Activated CD4-positive, alpha-beta T cell treated with anti-CD3 and anti-CD28 coated beads, Interleukin-2, amount 10 ng/mL, durations not matched to agents 24 days and 14 days (primary cell): ENCODE data around the gene PRAMEF10. TPM values are rescaled to one million over a fixed set of nuclear protein-coding genes. Genes with fewer than 3 reads are reported as not detected.
"Not testable (repeated sequence)": the region's sequence is repeated elsewhere in the genome, so short reads cannot be mapped to it uniquely, and the experiment has no call there.

Experiments used
- DNase-seq: peaks from one replicate; pipeline ENCODE4 v3.0.0; 2022
- H3K27ac Mint-ChIP-seq: one replicate; pipeline ENCODE4 v1.8.0; 2022; ENCODE audit warnings: mild to moderate bottlenecking, mixed read lengths
- H3K27me3 Mint-ChIP-seq: one replicate; pipeline ENCODE4 v1.8.0; 2022; ENCODE audit warnings: mixed read lengths
- H3K36me3 Mint-ChIP-seq: one replicate; pipeline ENCODE4 v1.8.0; 2022; ENCODE audit warnings: low read depth, mild to moderate bottlenecking, mixed read lengths
- H3K4me1 Mint-ChIP-seq: one replicate; pipeline ENCODE4 v1.8.0; 2021; ENCODE audit warnings: mixed read lengths
- H3K4me3 Mint-ChIP-seq: one replicate; pipeline ENCODE4 v1.8.0; 2022; ENCODE audit warnings: mild to moderate bottlenecking, moderate library complexity, mixed read lengths
- H3K9me3 Mint-ChIP-seq: one replicate; pipeline ENCODE4 v1.8.0; 2021; ENCODE audit warnings: mixed read lengths
- intact Hi-C: fragments of 100-400 bp; cut with micrococcal nuclease; formaldehyde crosslinking; loops from one replicate; pipeline ENCODE4 v1.15.1; 2023
- total RNA-seq: library from RNA; stranded (reverse); gene quantifications from 2 replicates; pipeline ENCODE4 v1.2.3, GENCODE V29; 2022

Gene PRAMEF10, protein sequence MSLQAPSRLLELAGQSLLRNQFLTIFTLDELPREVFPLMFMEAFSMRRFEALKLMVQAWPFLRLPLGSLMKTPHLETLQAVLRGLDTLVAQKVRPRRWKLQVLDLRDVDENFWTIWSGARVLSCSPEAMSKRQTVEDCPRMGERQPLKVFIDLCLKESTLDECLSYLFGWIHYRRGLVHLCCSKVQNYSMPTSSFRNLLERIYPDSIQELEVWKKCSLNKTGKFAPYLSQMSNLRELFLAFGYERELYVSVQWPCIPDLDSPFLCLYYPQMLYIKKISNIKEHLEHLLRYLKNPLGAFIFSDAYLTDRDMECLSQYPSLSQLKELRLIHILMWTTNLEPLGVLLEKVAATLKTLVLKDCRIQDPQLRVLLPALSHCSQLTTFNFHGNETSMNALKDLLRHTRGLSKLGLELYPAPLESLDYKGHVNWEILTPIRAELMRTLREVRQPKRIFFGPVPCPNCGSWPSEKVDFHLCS
- total RNA-seq, result not detected in 2 replicates

DNA sequence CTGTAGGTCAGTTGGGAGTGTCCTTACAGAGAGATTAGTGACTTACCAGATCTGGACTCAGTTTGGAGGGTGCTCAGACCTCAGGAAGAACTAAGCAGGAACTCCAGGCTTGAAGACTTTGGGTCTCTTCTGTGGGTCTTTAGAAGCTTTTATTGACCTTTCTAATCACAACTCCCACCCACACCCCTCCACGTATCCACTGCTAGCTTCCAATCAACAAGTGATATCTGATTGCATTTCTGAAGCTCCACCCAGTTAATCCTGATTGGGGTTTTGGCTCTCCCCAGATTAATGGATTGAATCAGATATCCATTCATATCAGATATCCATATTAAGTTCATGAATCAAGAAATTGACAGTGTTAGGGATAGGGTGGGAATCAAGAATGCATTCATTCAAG, at the start of gene PRAMEF10:
PRAMEF10 (minus strand) TSS at position 101 of the 400 bp plus-strand sequence. CDS start 2,423 bp downstream, outside the sequence.
- H3K27ac Mint-ChIP-seq, DNase-seq, H3K27me3 Mint-ChIP-seq, intact Hi-C loops, H3K4me3 Mint-ChIP-seq, H3K36me3 Mint-ChIP-seq, H3K4me1 Mint-ChIP-seq, H3K9me3 Mint-ChIP-seq: not testable (repeated sequence)

- H3K4me1 Mint-ChIP-seq, H3K27ac Mint-ChIP-seq, H3K36me3 Mint-ChIP-seq, H3K27me3 Mint-ChIP-seq, intact Hi-C loops, H3K4me3 Mint-ChIP-seq, H3K9me3 Mint-ChIP-seq, DNase-seq: not testable (repeated sequence)
These were observed 49.4 kb upstream of the PRAMEF10 start, which contains the start of gene PRAMEF6 for GRCh38 chr1:12947480-12947879. TSS of gene PRAMEF6 (minus strand) at chr1:12947580. CDS start at chr1:12942518, 5,062 bp downstream.

DNA sequence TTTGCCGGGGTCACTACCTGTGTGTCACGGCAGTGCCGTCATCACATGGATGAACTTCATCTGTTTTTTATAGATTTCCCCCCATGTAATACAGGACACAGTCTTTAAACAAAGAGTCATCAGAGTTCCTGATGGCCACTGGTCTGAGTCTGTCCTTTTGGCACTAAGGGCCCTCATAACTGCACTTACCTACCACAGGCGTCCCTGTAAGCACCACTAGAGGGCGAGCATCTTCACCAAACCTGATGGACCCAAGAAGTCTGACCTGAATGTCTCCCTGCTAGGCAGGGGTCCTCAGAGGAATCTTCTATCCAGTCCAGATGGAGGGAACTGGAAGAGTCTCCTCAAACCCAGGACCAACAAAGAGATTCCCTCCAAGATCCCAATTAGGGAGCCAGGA, 26.3 kb upstream of the PRAMEF10 start:
- intact Hi-C loops, H3K36me3 Mint-ChIP-seq, H3K4me3 Mint-ChIP-seq, H3K9me3 Mint-ChIP-seq, H3K27ac Mint-ChIP-seq, H3K4me1 Mint-ChIP-seq, H3K27me3 Mint-ChIP-seq, DNase-seq: not testable (repeated sequence)

DNA sequence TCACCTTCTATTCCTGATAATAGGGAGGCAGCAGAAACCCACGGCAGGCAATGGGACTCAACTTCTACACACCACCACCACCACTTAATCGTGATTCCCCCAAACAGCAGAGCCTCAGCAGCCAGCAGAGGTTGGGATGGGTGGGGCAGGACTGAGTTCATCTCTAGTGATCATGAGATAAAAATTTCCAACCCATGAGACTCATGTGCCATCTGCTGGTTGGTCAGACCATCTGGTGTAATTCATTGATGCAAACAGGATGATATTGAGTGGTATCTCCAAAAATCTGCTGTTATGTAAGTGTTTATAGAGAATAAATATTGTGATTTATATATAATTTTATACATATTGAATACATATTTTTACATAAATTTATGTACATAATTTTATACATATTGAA, 23.7 kb upstream of the PRAMEF10 start:
- H3K27me3 Mint-ChIP-seq, intact Hi-C loops, DNase-seq, H3K36me3 Mint-ChIP-seq, H3K27ac Mint-ChIP-seq, H3K4me3 Mint-ChIP-seq, H3K4me1 Mint-ChIP-seq, H3K9me3 Mint-ChIP-seq: not testable (repeated sequence)

DNA sequence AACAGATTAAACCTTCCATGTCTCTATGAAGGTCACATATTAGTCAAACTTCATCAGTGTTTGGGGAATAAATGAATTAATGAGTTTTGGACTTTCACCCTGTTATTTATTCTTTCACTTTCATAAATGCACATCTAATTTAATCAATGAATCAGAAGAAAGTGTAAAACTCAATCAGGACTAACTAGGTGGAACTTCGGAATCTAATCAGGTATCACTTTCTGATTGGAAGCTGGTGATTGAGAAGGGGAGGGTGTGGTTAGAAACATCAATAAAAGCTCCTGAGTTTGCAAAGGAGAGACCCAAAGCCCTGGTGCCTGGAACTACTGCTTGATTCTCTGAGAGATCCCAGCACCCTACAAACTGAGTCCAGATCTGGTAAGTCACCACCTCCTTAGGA, 18.2 kb upstream of the PRAMEF10 start, which contains the start of gene PRAMEF7:
PRAMEF7 (plus strand) TSS at position 301 of the 400 bp plus-strand sequence. CDS start 1,083 bp downstream, outside the sequence.
- H3K4me3 Mint-ChIP-seq, H3K4me1 Mint-ChIP-seq, H3K36me3 Mint-ChIP-seq, intact Hi-C loops, H3K27me3 Mint-ChIP-seq, H3K9me3 Mint-ChIP-seq, H3K27ac Mint-ChIP-seq, DNase-seq: not testable (repeated sequence)

- H3K27me3 Mint-ChIP-seq, H3K36me3 Mint-ChIP-seq, DNase-seq, intact Hi-C loops, H3K4me3 Mint-ChIP-seq, H3K27ac Mint-ChIP-seq, H3K9me3 Mint-ChIP-seq, H3K4me1 Mint-ChIP-seq: not testable (repeated sequence)
These were observed 5.9 kb upstream of the PRAMEF10 start for GRCh38 chr1:12903793-12904572.

DNA sequence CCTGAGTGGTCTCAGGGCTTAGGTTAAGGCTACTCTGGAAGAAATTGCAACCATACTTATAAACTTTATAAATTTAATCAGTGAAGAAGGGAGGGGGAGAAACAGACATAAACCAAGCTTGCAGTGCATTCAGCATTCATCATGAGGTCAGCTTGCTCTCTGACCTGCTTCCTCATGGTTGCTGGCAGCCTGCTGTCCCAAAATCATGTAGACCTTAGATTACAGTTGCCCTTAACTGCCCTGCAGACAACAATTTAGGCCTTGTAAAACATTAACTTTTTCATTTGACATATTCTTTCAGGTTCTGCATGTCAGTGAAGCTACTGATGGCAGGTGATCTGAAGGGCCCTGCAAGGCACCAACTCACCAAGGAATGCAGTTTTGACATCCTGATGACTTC, 1.1 kb upstream of the PRAMEF10 start:
- H3K4me3 Mint-ChIP-seq, H3K27me3 Mint-ChIP-seq, H3K27ac Mint-ChIP-seq, H3K9me3 Mint-ChIP-seq, intact Hi-C loops, H3K36me3 Mint-ChIP-seq, DNase-seq, H3K4me1 Mint-ChIP-seq: not testable (repeated sequence)

DNA sequence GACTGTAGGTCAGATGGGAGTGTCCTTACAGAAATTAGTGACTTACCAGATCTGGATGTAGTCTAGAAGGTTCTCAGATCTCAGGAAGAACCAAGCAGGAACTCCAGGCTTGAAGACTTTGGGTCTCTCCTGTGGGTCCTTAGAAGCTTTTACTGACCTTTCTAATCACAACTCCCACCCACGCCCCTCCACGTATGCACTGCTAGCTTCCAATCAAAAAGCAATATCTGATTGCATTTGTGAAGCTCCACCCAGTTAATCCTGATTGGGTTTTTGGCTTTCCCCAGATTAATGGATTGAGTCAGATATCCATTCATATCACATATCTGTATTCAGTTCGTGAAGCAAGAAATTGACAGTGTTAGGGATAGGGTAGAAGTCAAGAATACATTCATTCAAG, 12.0 kb downstream of the PRAMEF10 start, which contains the start of gene PRAMEF4:
PRAMEF4 (minus strand) TSS at position 101 of the 400 bp plus-strand sequence. CDS start 2,807 bp downstream, outside the sequence.
- H3K4me1 Mint-ChIP-seq, DNase-seq, H3K4me3 Mint-ChIP-seq, H3K9me3 Mint-ChIP-seq, H3K27ac Mint-ChIP-seq, H3K27me3 Mint-ChIP-seq, intact Hi-C loops, H3K36me3 Mint-ChIP-seq: not testable (repeated sequence)

DNA sequence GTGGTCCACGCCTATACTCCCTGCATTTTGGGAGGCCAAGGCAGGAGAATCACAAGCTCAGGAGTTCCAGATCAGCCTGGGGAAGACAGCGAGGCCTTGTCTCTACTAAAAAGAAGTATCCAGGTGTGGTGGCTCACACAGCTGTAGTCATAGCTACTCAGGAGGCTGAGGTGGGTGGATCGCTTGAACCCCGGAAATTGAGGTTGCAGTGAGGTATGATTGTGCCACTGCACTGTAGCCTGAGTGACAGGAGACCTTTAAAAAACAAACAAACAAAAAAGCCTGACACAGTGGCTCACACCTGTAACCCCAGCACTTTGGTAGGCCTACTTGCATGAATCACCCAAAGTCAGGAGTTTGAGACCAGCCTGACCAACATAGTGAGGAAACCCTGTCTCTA, 19.6 kb downstream of the PRAMEF10 start:
- intact Hi-C loops, H3K4me3 Mint-ChIP-seq, DNase-seq, H3K4me1 Mint-ChIP-seq, H3K27ac Mint-ChIP-seq, H3K27me3 Mint-ChIP-seq, H3K9me3 Mint-ChIP-seq, H3K36me3 Mint-ChIP-seq: not testable (repeated sequence)

DNA sequence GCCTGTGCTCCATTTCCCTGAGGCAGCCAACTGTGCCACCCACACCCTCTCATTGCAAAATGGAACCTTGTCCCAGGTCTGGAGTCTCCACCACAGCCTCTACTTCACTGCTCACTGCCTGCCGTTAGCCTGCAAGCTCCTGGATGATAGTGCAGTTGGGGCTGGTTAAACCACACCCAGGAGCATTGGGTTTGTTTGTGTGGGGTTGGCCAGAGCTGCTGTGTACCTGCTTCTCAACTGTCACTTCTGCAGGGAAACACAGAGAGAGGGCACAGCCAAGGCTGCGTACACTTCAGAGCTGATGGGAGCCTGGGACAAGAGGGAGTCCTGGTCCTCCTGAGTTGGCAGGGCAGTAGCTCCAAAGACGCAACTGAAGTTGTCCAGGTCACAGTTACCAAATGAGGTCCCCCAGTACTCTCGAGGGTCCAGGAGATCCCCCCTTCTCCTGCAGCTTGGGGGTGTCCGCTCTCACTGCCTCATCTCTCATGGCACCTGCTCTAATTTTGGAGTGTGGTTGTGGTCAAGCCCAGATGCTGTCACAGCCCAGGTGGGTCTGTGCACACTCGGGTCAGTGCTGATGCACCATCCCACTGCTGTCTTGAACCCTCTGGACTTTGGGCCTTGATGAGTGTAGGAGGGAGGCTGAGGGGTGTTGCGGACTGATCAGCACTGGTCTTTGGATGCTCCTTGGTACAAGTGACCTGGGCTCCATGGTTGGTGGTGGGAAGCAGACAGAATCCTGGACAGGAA, 34.8 kb downstream of the PRAMEF10 start:
- H3K4me1 Mint-ChIP-seq, DNase-seq, H3K27ac Mint-ChIP-seq, intact Hi-C loops, H3K36me3 Mint-ChIP-seq, H3K27me3 Mint-ChIP-seq, H3K9me3 Mint-ChIP-seq, H3K4me3 Mint-ChIP-seq: not testable (repeated sequence)

- H3K27me3 Mint-ChIP-seq, H3K4me3 Mint-ChIP-seq, DNase-seq, H3K27ac Mint-ChIP-seq, intact Hi-C loops, H3K4me1 Mint-ChIP-seq, H3K9me3 Mint-ChIP-seq, H3K36me3 Mint-ChIP-seq: not testable (repeated sequence)
These were observed 41.3 kb downstream of the PRAMEF10 start, which contains the start of gene PRAMEF2 for GRCh38 chr1:12856786-12857185. TSS of gene PRAMEF2 (plus strand) at chr1:12857086. CDS start at chr1:12859010, 1,924 bp downstream.

GRCh38 chr1:12851779-12852178, 46.3 kb downstream of the PRAMEF10 start:
- H3K36me3 Mint-ChIP-seq, result no peaks in the 10 kb centered on the region

DNA sequence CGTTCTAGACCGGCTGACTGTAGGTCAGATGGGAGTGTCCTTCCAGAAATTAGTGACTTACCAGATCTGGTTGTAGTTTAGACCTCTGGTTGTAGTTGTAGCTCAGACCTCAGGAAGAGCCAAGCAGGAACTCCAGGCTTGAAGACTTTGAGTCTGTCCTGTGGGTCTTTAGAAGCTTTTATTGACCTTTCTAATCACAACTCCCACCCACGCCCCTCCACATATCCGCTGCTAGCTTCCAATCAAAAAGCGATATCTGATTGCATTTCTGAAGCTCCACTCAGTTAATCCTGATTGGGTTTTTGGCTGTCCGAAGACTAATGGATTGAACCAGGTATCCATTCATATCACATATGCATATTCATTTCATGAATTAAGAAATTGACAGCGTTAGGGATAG, 49.5 kb downstream of the PRAMEF10 start, which contains the start of gene HNRNPCL1:
HNRNPCL1 (minus strand) TSS at position 101 of the 400 bp plus-strand sequence. CDS start 431 bp downstream, outside the sequence.
- H3K4me1 Mint-ChIP-seq, H3K9me3 Mint-ChIP-seq, H3K27me3 Mint-ChIP-seq, H3K27ac Mint-ChIP-seq, intact Hi-C loops, H3K4me3 Mint-ChIP-seq, H3K36me3 Mint-ChIP-seq, DNase-seq: not testable (repeated sequence)

More at GRCh38 chr1:12851779-12852178, 46.3 kb downstream of the PRAMEF10 start:
- Mint-ChIP-seq H3K9me3 (peaks cover 4% of the 10 kb centered on the region), H3K4me1 (no peaks in the 10 kb centered on the region), H3K27ac (no peak overlapping the region), H3K27me3 (no peaks in the 10 kb centered on the region), H3K4me3 (no peak overlapping the region)
- intact Hi-C loops, result no loop called here
- DNase-seq, result no peak
